Measurements from ENCODE around the gene KCTD17. TPM values are rescaled to one million over a fixed set of nuclear protein-coding genes. Genes with fewer than 3 reads are reported as not detected.
"Not testable (repeated sequence)": the region's sequence is repeated elsewhere in the genome, so short reads cannot be mapped to it uniquely, and the experiment has no call there.

KCTD17 gene
- total RNA-seq, 1 donor from 2014 or later = 8.9 TPM

GRCh38 chr22:37069319-37069718 lies 17.8 kb downstream of the KCTD17 start:
- ATAC-seq (ENCODE audit: poor library complexity) (no peak), DNase-seq (no peak)
- intact Hi-C loops (cut with DNase I) = no loop called here

GRCh38 chr22:37069719-37070118 lies 18.2 kb downstream of the KCTD17 start:
- intact Hi-C loops (cut with DNase I) = no loop called here
- ATAC-seq (ENCODE audit: poor library complexity) = no peak
- DNase-seq = no peak

- ATAC-seq (ENCODE audit: poor library complexity) (no peak), DNase-seq (no peak)
- intact Hi-C loops (cut with DNase I) = no loop called here
Observed at GRCh38 chr22:37070334-37070733, 18.8 kb downstream of the KCTD17 start.

GRCh38 chr22:37070744-37071143 lies 19.2 kb downstream of the KCTD17 start:
- no peak for ATAC-seq (ENCODE audit: poor library complexity)
- intact Hi-C loops (cut with DNase I) = no loop called here
- peak; percentile 26 for DNase-seq

GRCh38 chr22:37071850-37072592 lies 20.5 kb downstream of the KCTD17 start:
- ATAC-seq (ENCODE audit: poor library complexity); DNase-seq; intact Hi-C loops (cut with DNase I): not testable (repeated sequence)

- intact Hi-C loops (cut with DNase I) = no loop called here
- ATAC-seq (ENCODE audit: poor library complexity) = no peak
- no peak for DNase-seq
Observed at GRCh38 chr22:37072673-37073072, 21.1 kb downstream of the KCTD17 start.

GRCh38 chr22:37074537-37074936 lies 23.0 kb downstream of the KCTD17 start:
- intact Hi-C loops (cut with DNase I) = no loop called here
- ATAC-seq (ENCODE audit: poor library complexity) = no peak
- peak; percentile 30 for DNase-seq

- ATAC-seq (ENCODE audit: poor library complexity) (no peak), DNase-seq (peak; percentile 13)
- intact Hi-C loops (cut with DNase I) = loop anchor here (5.0 kb wide), 1 partner anchor 127 kb away; no protein-coding TSS in a partner anchor
Observed at GRCh38 chr22:37075046-37075445, 23.5 kb downstream of the KCTD17 start.

- DNase-seq (no peak), ATAC-seq (ENCODE audit: poor library complexity) (no peak)
- intact Hi-C loops (cut with DNase I) = loop anchor here (5.0 kb wide), 1 partner anchor 126 kb away; no protein-coding TSS in a partner anchor
Observed at GRCh38 chr22:37075822-37076433, 24.4 kb downstream of the KCTD17 start.

GRCh38 chr22:37077802-37078448 lies 26.4 kb downstream of the KCTD17 start:
- DNase-seq = peak; percentile 70
- ATAC-seq (ENCODE audit: poor library complexity) = peak; percentile 43
- intact Hi-C loops (cut with DNase I) = loop anchor here (5.0 kb wide), 1 partner anchor 124 kb away; no protein-coding TSS in a partner anchor

- no peak for ATAC-seq (ENCODE audit: poor library complexity)
- no peak for DNase-seq
- intact Hi-C loops (cut with DNase I) = loop anchor here (5.0 kb wide), 1 partner anchor 123 kb away; no protein-coding TSS in a partner anchor
Observed at GRCh38 chr22:37079158-37079557, 27.6 kb downstream of the KCTD17 start.

- ATAC-seq (ENCODE audit: poor library complexity) (no peak), DNase-seq (peak; percentile 31)
- intact Hi-C loops (cut with DNase I) = loop anchor here (5.0 kb wide), 1 partner anchor 123 kb away; no protein-coding TSS in a partner anchor
Observed at GRCh38 chr22:37079668-37080171, 28.2 kb downstream of the KCTD17 start.

GRCh38 chr22:37080438-37080837 lies 28.9 kb downstream of the KCTD17 start:
- ATAC-seq (ENCODE audit: poor library complexity) = no peak
- DNase-seq = no peak

GRCh38 chr22:37080838-37081237 lies 29.3 kb downstream of the KCTD17 start:
- intact Hi-C loops (cut with DNase I) = no loop called here
- ATAC-seq (ENCODE audit: poor library complexity) = no peak
- DNase-seq = no peak

More at GRCh38 chr22:37080438-37080837, 28.9 kb downstream of the KCTD17 start:
- intact Hi-C loops (cut with DNase I) = no loop called here

- ATAC-seq (ENCODE audit: poor library complexity) (no peak), DNase-seq (no peak)
- intact Hi-C loops (cut with DNase I) = no loop called here
Observed at GRCh38 chr22:37082251-37082873, 30.8 kb downstream of the KCTD17 start.

GRCh38 chr22:37083914-37084313 lies 32.4 kb downstream of the KCTD17 start:
- no peak for DNase-seq
- intact Hi-C loops (cut with DNase I) = no loop called here
- ATAC-seq (ENCODE audit: poor library complexity) = no peak

- DNase-seq (no peak), ATAC-seq (ENCODE audit: poor library complexity) (no peak)
- intact Hi-C loops (cut with DNase I) = no loop called here
Observed at GRCh38 chr22:37084385-37084784, 32.8 kb downstream of the KCTD17 start.

- ATAC-seq (ENCODE audit: poor library complexity) (no peak), DNase-seq (no peak)
- intact Hi-C loops (cut with DNase I) = no loop called here
Observed at GRCh38 chr22:37086184-37086583, 34.6 kb downstream of the KCTD17 start.

GRCh38 chr22:37088108-37088605 lies 36.6 kb downstream of the KCTD17 start:
- intact Hi-C loops (cut with DNase I) = no loop called here
- no peak for DNase-seq
- no peak for ATAC-seq (ENCODE audit: poor library complexity)
